Measurements from ENCODE around the gene GPSM1. TPM values are rescaled to one million over a fixed set of nuclear protein-coding genes. Genes with fewer than 3 reads are reported as not detected.

GPSM1 gene
- polyA plus RNA-seq, 2 donors = 1.7 to 4.5 TPM

DNA sequence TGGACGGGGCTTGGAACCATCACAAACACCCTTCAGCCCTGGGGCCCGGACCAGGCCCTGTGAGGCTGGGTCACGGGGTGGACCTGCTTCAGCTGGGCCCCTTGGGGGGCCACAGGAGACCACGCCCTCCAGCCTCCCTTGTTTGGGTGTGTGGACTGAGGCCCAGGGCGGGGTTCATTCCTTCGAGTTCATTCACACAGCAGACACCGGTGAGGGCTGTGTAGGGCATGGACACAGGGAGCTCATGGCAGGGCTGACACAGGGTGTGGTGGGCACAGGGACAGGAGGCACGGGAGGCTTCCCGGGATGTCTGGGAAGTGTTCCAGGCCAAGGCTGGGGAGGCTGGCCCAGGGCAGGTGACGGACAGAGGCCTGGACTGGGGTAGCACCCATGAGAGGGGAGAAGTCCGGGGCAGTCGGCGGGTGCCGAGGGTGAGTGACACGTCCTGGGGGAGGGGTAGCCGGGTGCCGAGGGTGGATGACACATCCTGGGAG, 27.3 kb downstream of the GPSM1 start:
- H3K4me1 ChIP-seq (ENCODE audit: control insufficient read depth in 2 of 2, insufficient read depth in 2 of 2, low read length in 1 of 2) = peaks cover 0 to 2% of the 10 kb centered on the region in 2 donors
- peaks cover 0 to 7% of the 10 kb centered on the region in 2 donors for H3K36me3 ChIP-seq (ENCODE audit: control insufficient read depth in 2 of 2, insufficient read depth in 2 of 2, low read length in 1 of 2)
- WGBS, 2 donors = 30 to 48% methylated on average over 17 of the region's 17 CpGs
- H3K27ac ChIP-seq (ENCODE audit: low read depth in 2 of 2, low read length in 1 of 2) = no peak overlapping the region
- H3K27me3 ChIP-seq (ENCODE audit: control insufficient read depth in 1 of 2, insufficient read depth in 2 of 2, low read length in 2 of 2) = no peaks in the 10 kb centered on the region
- H3K9me3 ChIP-seq (ENCODE audit: control insufficient read depth in 2 of 2, insufficient read depth in 1 of 2, low read depth in 1 of 2, low read length in 1 of 2) = no peaks in the 10 kb centered on the region
- no peak overlapping the region for H3K4me3 ChIP-seq (ENCODE audit: low read depth in 1 of 2, low read length in 2 of 2)

DNA sequence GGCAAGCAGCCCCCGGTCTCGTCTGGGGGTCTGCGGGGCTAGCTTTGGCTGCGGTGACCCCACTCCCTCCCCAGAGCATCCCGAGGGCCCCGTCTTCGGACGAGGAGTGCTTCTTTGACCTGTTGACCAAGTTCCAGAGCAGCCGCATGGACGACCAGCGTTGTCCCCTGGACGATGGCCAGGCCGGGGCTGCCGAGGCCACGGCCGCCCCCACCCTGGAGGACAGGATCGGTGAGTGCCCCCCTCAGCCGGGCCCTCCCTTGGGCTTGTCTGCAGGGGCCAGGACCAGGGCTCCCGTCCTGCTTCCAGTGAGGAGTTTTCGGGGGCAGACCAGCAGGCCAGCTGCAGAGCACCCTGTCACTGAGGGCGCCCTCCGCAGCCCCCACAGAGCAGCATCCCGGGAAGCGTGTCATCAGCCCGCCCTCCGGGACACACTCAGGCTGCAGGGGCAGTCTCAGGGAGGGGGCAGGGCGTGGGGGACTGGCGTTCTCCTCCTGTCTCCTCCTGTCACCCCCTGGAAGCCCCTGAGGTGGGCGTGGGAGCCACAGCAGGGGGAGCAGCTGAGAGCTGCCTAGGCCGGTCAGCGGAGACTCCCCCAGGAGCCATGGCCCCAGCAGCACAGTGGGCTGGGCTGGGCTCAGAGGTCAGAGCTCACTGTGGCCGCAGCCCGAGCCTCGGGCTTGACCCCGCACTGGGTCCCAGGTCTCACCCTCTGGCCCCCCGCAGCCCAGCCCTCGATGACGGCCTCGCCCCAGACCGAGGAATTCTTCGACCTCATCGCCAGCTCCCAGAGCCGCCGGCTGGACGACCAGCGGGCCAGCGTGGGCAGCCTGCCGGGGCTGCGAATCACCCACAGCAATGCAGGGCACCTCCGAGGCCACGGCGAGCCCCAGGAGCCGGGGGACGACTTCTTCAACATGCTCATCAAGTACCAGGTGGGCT, 28.5 kb downstream of the GPSM1 start:
- Histone ChIP-seq H3K4me3 (ENCODE audit: low read depth in 1 of 2, low read length in 2 of 2) (no peak overlapping the region), H3K4me1 (ENCODE audit: control insufficient read depth in 2 of 2, insufficient read depth in 2 of 2, low read length in 1 of 2) (peaks cover 0 to 2% of the 10 kb centered on the region in 2 donors), H3K27me3 (ENCODE audit: control insufficient read depth in 1 of 2, insufficient read depth in 2 of 2, low read length in 2 of 2) (no peaks in the 10 kb centered on the region), H3K9me3 (ENCODE audit: control insufficient read depth in 2 of 2, insufficient read depth in 1 of 2, low read depth in 1 of 2, low read length in 1 of 2) (no peaks in the 10 kb centered on the region), H3K36me3 (ENCODE audit: control insufficient read depth in 2 of 2, insufficient read depth in 2 of 2, low read length in 1 of 2) (peaks cover 0 to 7% of the 10 kb centered on the region in 2 donors), H3K27ac (ENCODE audit: low read depth in 2 of 2, low read length in 1 of 2) (no peak overlapping the region)
- WGBS, 2 donors = 82 to 87% methylated on average over 52 to 54 of the region's 54 CpGs

DNA sequence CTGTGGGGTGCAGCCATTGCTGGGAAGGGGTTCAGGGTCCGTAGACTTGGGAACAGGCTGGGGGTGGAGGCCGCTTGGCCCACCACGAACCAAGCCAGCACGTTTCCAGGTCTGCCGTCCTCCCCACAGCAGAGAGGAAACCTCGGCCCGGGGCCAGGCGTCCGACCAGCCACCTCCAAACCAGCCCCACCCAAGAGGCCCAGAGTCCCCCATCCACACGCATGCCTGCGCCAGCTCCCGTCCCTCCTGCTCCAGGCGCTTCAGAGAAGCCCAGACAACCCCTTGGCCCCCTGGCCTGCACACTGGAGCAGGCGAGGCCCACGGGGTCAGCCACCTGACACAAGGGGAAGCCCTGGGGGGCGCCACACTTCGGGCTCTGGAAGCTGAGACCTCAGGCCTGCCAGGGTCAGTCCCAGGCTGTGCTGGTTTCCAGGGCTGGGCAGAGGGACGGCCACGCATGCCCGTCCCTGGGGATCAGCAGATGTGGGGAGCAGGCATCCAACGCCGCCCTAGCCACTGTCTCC, 29.9 kb downstream of the GPSM1 start:
- WGBS, 2 donors = 82 to 84% methylated on average over 20 to 22 of the region's 22 CpGs
- Histone ChIP-seq H3K27me3 (ENCODE audit: control insufficient read depth in 1 of 2, insufficient read depth in 2 of 2, low read length in 2 of 2) (no peaks in the 10 kb centered on the region), H3K36me3 (ENCODE audit: control insufficient read depth in 2 of 2, insufficient read depth in 2 of 2, low read length in 1 of 2) (peaks cover 0 to 10% of the 10 kb centered on the region in 2 donors), H3K9me3 (ENCODE audit: control insufficient read depth in 2 of 2, insufficient read depth in 1 of 2, low read depth in 1 of 2, low read length in 1 of 2) (no peaks in the 10 kb centered on the region), H3K4me3 (ENCODE audit: low read depth in 1 of 2, low read length in 2 of 2) (no peak overlapping the region), H3K4me1 (ENCODE audit: control insufficient read depth in 2 of 2, insufficient read depth in 2 of 2, low read length in 1 of 2) (peaks cover 0 to 4% of the 10 kb centered on the region in 2 donors), H3K27ac (ENCODE audit: low read depth in 2 of 2, low read length in 1 of 2) (no peak overlapping the region)

DNA sequence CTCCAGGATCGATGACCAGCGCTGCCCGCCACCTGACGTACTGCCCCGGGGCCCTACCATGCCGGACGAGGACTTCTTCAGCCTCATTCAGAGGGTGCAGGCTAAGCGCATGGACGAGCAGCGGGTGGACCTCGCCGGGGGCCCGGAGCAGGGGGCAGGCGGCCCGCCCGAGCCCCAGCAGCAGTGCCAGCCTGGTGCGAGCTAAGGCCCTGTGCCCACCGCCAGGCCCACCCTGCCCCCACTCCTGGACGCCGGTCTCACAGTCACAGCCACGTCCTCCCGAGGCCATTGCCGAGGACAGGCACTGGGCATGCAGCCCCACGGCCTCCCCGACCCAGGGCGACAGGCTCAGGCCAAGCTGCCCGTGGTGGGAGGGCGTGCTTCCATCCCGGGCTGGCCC, 30.7 kb downstream of the GPSM1 start:
- Histone ChIP-seq H3K36me3 (ENCODE audit: control insufficient read depth in 2 of 2, insufficient read depth in 2 of 2, low read length in 1 of 2) (peaks cover 0 to 10% of the 10 kb centered on the region in 2 donors), H3K27me3 (ENCODE audit: control insufficient read depth in 1 of 2, insufficient read depth in 2 of 2, low read length in 2 of 2) (no peaks in the 10 kb centered on the region), H3K27ac (ENCODE audit: low read depth in 2 of 2, low read length in 1 of 2) (no peak overlapping the region), H3K4me3 (ENCODE audit: low read depth in 1 of 2, low read length in 2 of 2) (no peak overlapping the region), H3K4me1 (ENCODE audit: control insufficient read depth in 2 of 2, insufficient read depth in 2 of 2, low read length in 1 of 2) (peaks cover 0 to 5% of the 10 kb centered on the region in 2 donors), H3K9me3 (ENCODE audit: control insufficient read depth in 2 of 2, insufficient read depth in 1 of 2, low read depth in 1 of 2, low read length in 1 of 2) (no peaks in the 10 kb centered on the region)
- WGBS, 2 donors = 87 to 90% methylated on average over 29 of the region's 29 CpGs

DNA sequence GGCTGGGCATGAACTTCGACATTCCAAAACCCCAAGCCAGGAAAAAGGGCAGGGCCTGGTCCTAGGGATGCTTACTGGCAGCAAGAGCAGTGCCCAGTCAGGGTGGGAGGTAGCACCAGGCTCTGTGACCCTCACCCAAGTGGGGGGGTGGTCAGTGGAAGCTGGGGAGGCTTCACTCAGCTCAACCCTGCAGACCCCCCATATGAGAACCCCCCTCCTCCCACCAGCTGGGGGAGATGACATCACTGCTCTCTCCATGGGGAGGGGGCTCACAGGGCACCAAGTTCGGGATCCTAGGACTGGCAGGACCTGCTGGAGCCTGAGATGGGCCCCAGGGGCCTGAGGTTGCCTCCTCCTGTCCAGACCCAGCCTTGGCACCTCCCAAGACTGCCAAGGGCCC, 31.5 kb downstream of the GPSM1 start:
- H3K4me3 ChIP-seq (ENCODE audit: low read depth in 1 of 2, low read length in 2 of 2) = no peak overlapping the region
- H3K9me3 ChIP-seq (ENCODE audit: control insufficient read depth in 2 of 2, insufficient read depth in 1 of 2, low read depth in 1 of 2, low read length in 1 of 2) = no peaks in the 10 kb centered on the region
- no peak overlapping the region for H3K27ac ChIP-seq (ENCODE audit: low read depth in 2 of 2, low read length in 1 of 2)
- no peaks in the 10 kb centered on the region for H3K27me3 ChIP-seq (ENCODE audit: control insufficient read depth in 1 of 2, insufficient read depth in 2 of 2, low read length in 2 of 2)
- H3K4me1 ChIP-seq (ENCODE audit: control insufficient read depth in 2 of 2, insufficient read depth in 2 of 2, low read length in 1 of 2) = peaks cover under 1 to 8% of the 10 kb centered on the region in 2 donors
- WGBS, 2 donors = 62 to 72% methylated on average over 2 of the region's 2 CpGs
- peaks cover 0 to 10% of the 10 kb centered on the region in 2 donors for H3K36me3 ChIP-seq (ENCODE audit: control insufficient read depth in 2 of 2, insufficient read depth in 2 of 2, low read length in 1 of 2)

DNA sequence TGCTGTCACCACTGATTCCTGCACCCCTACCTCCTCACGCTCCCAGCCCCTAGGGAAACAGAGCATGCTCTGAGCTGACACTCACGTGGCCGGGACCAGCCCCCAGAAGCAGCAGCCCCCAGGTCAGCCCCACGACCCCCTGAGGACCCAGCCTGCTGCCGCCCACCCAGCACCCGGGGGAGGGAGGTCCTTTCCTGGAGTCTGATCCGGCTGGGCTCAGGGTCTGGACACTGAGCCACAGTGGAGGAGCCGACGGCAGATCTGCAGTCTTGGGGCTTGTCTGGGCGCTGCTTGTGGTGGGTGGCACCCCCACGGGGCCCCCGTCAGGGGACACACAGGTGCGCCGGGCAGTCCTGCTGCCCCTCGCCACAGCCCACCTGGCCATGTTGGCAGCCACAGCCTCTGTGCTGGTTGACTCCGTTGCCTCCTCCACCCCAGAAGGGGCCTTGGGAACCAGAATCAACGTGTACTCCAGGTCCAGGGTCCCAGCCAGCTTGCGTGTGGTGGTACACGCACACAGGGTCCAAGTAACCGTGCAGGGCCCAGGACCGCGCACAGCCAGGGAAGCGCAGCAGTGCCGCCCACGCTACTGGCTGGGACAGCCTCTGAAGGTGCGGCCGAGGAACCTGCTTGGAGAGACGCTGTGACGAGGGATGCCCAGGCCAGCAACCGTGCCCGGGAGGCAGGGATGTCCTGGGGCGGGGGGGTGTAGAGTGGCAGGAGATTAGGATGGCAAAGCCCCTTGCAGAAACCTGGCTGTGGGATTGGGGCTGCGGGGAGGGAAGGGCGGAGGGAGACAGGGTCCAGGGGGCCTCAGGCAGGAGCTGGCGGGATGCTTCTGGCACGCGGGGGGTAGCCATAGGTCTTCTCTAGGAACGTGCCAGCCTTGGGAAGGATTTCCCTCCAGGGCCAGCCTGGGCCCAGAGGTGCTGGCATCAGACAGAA, 32.7 kb downstream of the GPSM1 start:
- Histone ChIP-seq H3K36me3 (ENCODE audit: control insufficient read depth in 2 of 2, insufficient read depth in 2 of 2, low read length in 1 of 2) (peaks cover 0 to 10% of the 10 kb centered on the region in 2 donors), H3K4me3 (ENCODE audit: low read depth in 1 of 2, low read length in 2 of 2) (no peak overlapping the region), H3K27ac (ENCODE audit: low read depth in 2 of 2, low read length in 1 of 2) (no peak overlapping the region), H3K27me3 (ENCODE audit: control insufficient read depth in 1 of 2, insufficient read depth in 2 of 2, low read length in 2 of 2) (no peaks in the 10 kb centered on the region), H3K9me3 (ENCODE audit: control insufficient read depth in 2 of 2, insufficient read depth in 1 of 2, low read depth in 1 of 2, low read length in 1 of 2) (no peaks in the 10 kb centered on the region), H3K4me1 (ENCODE audit: control insufficient read depth in 2 of 2, insufficient read depth in 2 of 2, low read length in 1 of 2) (peaks cover 4 to 14% of the 10 kb centered on the region in 2 donors)
- WGBS, 2 donors = 74 to 80% methylated on average over 36 to 38 of the region's 38 CpGs

DNA sequence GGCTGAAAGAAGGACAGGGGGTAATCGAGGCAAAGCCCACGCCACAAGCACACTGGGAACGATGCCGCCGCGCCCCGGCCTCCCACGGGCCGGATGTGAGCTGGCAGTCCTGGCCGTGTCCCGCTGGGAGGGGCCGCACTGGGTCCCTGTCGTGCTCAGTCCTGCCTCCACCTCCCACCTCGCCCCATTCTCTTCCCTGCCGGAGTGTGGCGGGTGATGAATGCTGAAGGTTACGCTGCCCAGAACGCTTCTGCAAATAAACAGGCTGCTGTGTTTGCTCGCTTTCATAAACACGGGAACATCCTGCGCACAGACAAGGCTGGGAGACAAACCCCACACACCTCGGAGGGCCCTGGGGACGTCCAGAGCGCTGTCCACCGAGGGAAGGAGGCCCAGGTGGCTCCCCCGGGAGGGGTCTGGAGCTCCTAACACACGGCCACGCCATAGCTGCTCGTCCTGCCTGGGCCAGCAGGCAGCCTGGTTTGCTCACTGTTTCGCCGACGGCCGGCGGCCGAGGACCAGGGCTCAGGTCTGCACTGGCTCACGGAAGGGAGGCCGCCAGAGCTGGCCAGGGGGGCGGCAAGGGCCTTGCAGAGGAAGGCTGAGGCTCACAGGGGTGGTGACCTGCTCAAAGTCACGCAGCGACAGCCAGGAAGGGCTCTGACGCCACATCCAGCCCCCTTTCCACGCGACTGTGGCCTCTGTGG, 33.9 kb downstream of the GPSM1 start:
- no peaks in the 10 kb centered on the region for H3K9me3 ChIP-seq (ENCODE audit: control insufficient read depth in 2 of 2, insufficient read depth in 1 of 2, low read depth in 1 of 2, low read length in 1 of 2)
- WGBS, 2 donors = 71 to 74% methylated on average over 43 of the region's 43 CpGs
- H3K27ac ChIP-seq (ENCODE audit: low read depth in 2 of 2, low read length in 1 of 2) = no peak overlapping the region
- H3K4me3 ChIP-seq (ENCODE audit: low read depth in 1 of 2, low read length in 2 of 2) = no peak overlapping the region
- peaks cover 0 to 10% of the 10 kb centered on the region in 2 donors for H3K36me3 ChIP-seq (ENCODE audit: control insufficient read depth in 2 of 2, insufficient read depth in 2 of 2, low read length in 1 of 2)
- no peaks in the 10 kb centered on the region for H3K27me3 ChIP-seq (ENCODE audit: control insufficient read depth in 1 of 2, insufficient read depth in 2 of 2, low read length in 2 of 2)
- H3K4me1 ChIP-seq (ENCODE audit: control insufficient read depth in 2 of 2, insufficient read depth in 2 of 2, low read length in 1 of 2) = peaks cover 4 to 14% of the 10 kb centered on the region in 2 donors

DNA sequence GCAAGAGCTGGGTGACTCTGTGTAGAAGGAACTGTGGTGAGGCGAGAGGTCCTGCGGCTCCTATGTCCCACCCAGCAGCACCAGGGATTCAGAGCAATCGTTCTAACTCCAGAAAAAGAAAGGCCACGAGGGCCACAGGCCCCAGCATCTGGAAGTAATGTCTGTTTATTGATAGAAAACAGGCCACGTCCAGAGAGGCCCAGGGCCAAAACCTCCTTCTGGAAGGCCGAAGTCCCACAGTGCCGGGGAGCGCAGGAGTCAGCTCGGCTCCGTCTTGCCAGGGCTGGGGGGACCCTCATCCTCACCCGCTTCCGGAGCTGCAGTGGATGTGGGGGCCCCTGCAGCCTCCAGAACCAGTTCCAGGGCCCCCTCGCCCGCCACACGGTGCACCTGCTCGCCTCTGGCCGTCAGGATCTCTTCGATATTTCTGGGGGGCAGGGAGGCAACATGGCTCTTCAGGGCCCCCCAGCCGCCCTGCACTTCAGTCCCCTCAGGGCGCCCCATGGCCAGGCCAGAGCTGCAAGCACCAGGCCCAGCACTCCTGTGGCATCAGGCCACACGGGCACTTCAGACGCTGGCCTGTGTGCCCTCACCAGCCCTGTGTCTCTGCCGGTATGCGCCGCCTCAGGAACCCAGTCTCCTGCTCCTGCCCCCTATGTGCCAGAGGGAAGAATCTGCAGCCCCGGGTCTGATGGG, 34.6 kb downstream of the GPSM1 start:
- no peak overlapping the region for H3K4me3 ChIP-seq (ENCODE audit: low read depth in 1 of 2, low read length in 2 of 2)
- peaks cover 0 to 10% of the 10 kb centered on the region in 2 donors for H3K36me3 ChIP-seq (ENCODE audit: control insufficient read depth in 2 of 2, insufficient read depth in 2 of 2, low read length in 1 of 2)
- 84 to 87% methylated on average over 23 to 26 of the region's 26 CpGs for WGBS, 2 donors

More for the DNA sequence above, 34.6 kb downstream of the GPSM1 start:
- H3K4me1 ChIP-seq (ENCODE audit: control insufficient read depth in 2 of 2, insufficient read depth in 2 of 2, low read length in 1 of 2) = peaks cover 4 to 14% of the 10 kb centered on the region in 2 donors
- no peak overlapping the region for H3K27ac ChIP-seq (ENCODE audit: low read depth in 2 of 2, low read length in 1 of 2)
- H3K27me3 ChIP-seq (ENCODE audit: control insufficient read depth in 1 of 2, insufficient read depth in 2 of 2, low read length in 2 of 2) = no peaks in the 10 kb centered on the region
- no peaks in the 10 kb centered on the region for H3K9me3 ChIP-seq (ENCODE audit: control insufficient read depth in 2 of 2, insufficient read depth in 1 of 2, low read depth in 1 of 2, low read length in 1 of 2)
